Measurements from ENCODE around the gene RIMBP2. TPM values are rescaled to one million over a fixed set of nuclear protein-coding genes. Genes with fewer than 3 reads are reported as not detected.

The RIMBP2 gene
- total and polyA plus RNA-seq, 2 donors (not counting 1 experiment from before 2014, with no cell fraction given): 0.17 TPM; not detected in 1

DNA sequence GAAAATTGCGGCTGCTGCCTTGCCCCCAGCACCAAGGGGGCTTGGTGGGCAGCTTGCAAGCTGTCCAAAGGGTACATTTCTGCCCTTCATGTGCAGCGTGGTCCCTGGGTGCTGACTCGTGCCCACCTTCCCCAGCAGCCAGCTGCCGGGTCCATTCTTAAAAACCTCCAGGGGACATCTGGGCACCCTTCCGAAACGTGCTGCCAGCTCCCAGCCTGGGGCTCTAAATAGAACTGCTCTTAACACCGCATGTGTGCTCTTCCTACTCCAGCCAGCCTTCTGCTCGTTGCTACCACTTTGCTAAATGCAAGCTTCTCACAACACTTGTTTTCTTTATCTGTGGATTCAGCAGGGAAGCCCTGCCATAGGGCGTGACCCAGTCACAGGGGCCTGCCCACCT, 66.0 kb downstream of the RIMBP2 start:
- no peaks in the 10 kb centered on the region for H3K4me1 ChIP-seq (ENCODE audit: control insufficient read depth, extremely low read depth, insufficient read depth, low read length)
- H3K27me3 ChIP-seq (ENCODE audit: control insufficient read depth, insufficient read depth, low read length): no peaks in the 10 kb centered on the region
- no peaks in the 10 kb centered on the region for H4K20me1 ChIP-seq (ENCODE audit: control insufficient read depth, extremely low read depth, insufficient read depth, low read length)
- TF ChIP-seq CTCF (conservative IDR thresholded peaks at IDR 0.05 in 1 of 2, IDR thresholded peaks at IDR 0.05 in 1 of 2; ENCODE audit: low read depth in 1 of 2, low read length in 2 of 2): no peak
- no peak for TF ChIP-seq EZH2 (IDR thresholded peaks at IDR 0.05; ENCODE audit: low read length, missing control alignments)
- H3K9ac ChIP-seq (ENCODE audit: insufficient read depth, low read length): no peak overlapping the region
- H3K9me3 ChIP-seq (ENCODE audit: control insufficient read depth, insufficient read depth, low read depth, low read length): no peaks in the 10 kb centered on the region
- H3K4me2 ChIP-seq (ENCODE audit: extremely low read depth, insufficient read depth, low read length): no peak overlapping the region
- H3K79me2 ChIP-seq (ENCODE audit: control insufficient read depth, insufficient read depth, low read length): no peaks in the 10 kb centered on the region
- DNase-seq (ENCODE audit: low read depth in 2 of 2): no peak
- no peak overlapping the region for H3K27ac ChIP-seq (ENCODE audit: insufficient read depth, low read length)
- H3K4me3 ChIP-seq (replicated peaks in 1 of 4; ENCODE audit: control extremely low read depth in 1 of 4, insufficient read depth in 1 of 4, low read depth in 3 of 4, low read length in 4 of 4): no peak overlapping the region
- no peak overlapping the region for H2AFZ ChIP-seq (ENCODE audit: low read length)
- H3K36me3 ChIP-seq (ENCODE audit: control insufficient read depth, insufficient read depth, low read length): no peaks in the 10 kb centered on the region

GRCh38 chr12:130649101-130650045, 66.7 kb downstream of the RIMBP2 start:
- no peak overlapping the region for H3K27ac ChIP-seq (ENCODE audit: insufficient read depth, low read length)
- H2AFZ ChIP-seq (ENCODE audit: low read length): no peak overlapping the region
- H3K36me3 ChIP-seq (ENCODE audit: control insufficient read depth, insufficient read depth, low read length): no peaks in the 10 kb centered on the region
- no peaks in the 10 kb centered on the region for H3K4me1 ChIP-seq (ENCODE audit: control insufficient read depth, extremely low read depth, insufficient read depth, low read length)
- H3K9ac ChIP-seq (ENCODE audit: insufficient read depth, low read length): no peak overlapping the region
- TF ChIP-seq EZH2 (IDR thresholded peaks at IDR 0.05; ENCODE audit: low read length, missing control alignments) (no peak), CTCF (conservative IDR thresholded peaks at IDR 0.05 in 1 of 2, IDR thresholded peaks at IDR 0.05 in 1 of 2; ENCODE audit: low read depth in 1 of 2, low read length in 2 of 2) (no peak)
- no peaks in the 10 kb centered on the region for H4K20me1 ChIP-seq (ENCODE audit: control insufficient read depth, extremely low read depth, insufficient read depth, low read length)
- H3K9me3 ChIP-seq (ENCODE audit: control insufficient read depth, insufficient read depth, low read depth, low read length): no peaks in the 10 kb centered on the region
- no peaks in the 10 kb centered on the region for H3K79me2 ChIP-seq (ENCODE audit: control insufficient read depth, insufficient read depth, low read length)
- no peak overlapping the region for H3K4me2 ChIP-seq (ENCODE audit: extremely low read depth, insufficient read depth, low read length)
- no peak overlapping the region for H3K4me3 ChIP-seq (replicated peaks in 1 of 4; ENCODE audit: control extremely low read depth in 1 of 4, insufficient read depth in 1 of 4, low read depth in 3 of 4, low read length in 4 of 4)
- H3K27me3 ChIP-seq (ENCODE audit: control insufficient read depth, insufficient read depth, low read length): no peaks in the 10 kb centered on the region
- DNase-seq (ENCODE audit: low read depth in 2 of 2): no peak

DNA sequence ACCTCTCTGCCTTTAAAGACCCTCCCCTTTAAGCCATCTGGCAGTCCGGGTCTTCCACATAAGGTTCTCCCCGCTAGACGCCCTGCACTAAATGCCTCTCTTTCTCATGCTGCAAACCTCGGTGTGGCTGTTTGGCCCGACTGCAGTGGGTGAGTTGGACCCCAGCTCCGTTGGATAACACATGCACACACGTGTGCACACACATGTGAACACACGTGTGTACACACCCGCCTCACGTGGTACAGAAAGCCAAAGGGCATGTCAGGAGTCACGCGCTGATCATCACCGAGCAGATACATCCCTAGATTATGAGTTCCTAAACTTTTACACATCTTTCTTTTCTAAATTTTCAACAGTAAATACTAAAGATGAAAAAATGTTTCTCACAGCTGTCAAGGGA, 68.3 kb downstream of the RIMBP2 start:
- H3K9ac ChIP-seq (ENCODE audit: insufficient read depth, low read length): no peak overlapping the region
- no peaks in the 10 kb centered on the region for H3K36me3 ChIP-seq (ENCODE audit: control insufficient read depth, insufficient read depth, low read length)
- no peak overlapping the region for H2AFZ ChIP-seq (ENCODE audit: low read length)
- no peak overlapping the region for H3K4me2 ChIP-seq (ENCODE audit: extremely low read depth, insufficient read depth, low read length)
- TF ChIP-seq CTCF (conservative IDR thresholded peaks at IDR 0.05 in 1 of 2, IDR thresholded peaks at IDR 0.05 in 1 of 2; ENCODE audit: low read depth in 1 of 2, low read length in 2 of 2): no peak
- no peak for TF ChIP-seq EZH2 (IDR thresholded peaks at IDR 0.05; ENCODE audit: low read length, missing control alignments)
- H3K9me3 ChIP-seq (ENCODE audit: control insufficient read depth, insufficient read depth, low read depth, low read length): no peaks in the 10 kb centered on the region
- H3K4me3 ChIP-seq (replicated peaks in 1 of 4; ENCODE audit: control extremely low read depth in 1 of 4, insufficient read depth in 1 of 4, low read depth in 3 of 4, low read length in 4 of 4): no peak overlapping the region
- H3K27me3 ChIP-seq (ENCODE audit: control insufficient read depth, insufficient read depth, low read length): no peaks in the 10 kb centered on the region
- H3K79me2 ChIP-seq (ENCODE audit: control insufficient read depth, insufficient read depth, low read length): no peaks in the 10 kb centered on the region
- no peaks in the 10 kb centered on the region for H3K4me1 ChIP-seq (ENCODE audit: control insufficient read depth, extremely low read depth, insufficient read depth, low read length)
- no peaks in the 10 kb centered on the region for H4K20me1 ChIP-seq (ENCODE audit: control insufficient read depth, extremely low read depth, insufficient read depth, low read length)
- DNase-seq (ENCODE audit: low read depth in 2 of 2): no peak
- H3K27ac ChIP-seq (ENCODE audit: insufficient read depth, low read length): no peak overlapping the region

Data from fibroblast of lung (primary cell).